Mesendoderm (in vitro differentiated cells): ENCODE data around the gene GNA14.

Experiments used
- DNase-seq: peaks from one replicate; pipeline ENCODE4 v3.0.0; 2013
- H2AK5ac ChIP-seq: 2 replicates; pipeline ENCODE4 v1.6.1; 2013; ENCODE audit warnings: low read length, inconsistent platforms
- H2BK120ac ChIP-seq: 2 replicates; pipeline ENCODE4 v1.6.1; 2013; ENCODE audit warnings: low read depth, mild to moderate bottlenecking, low read length, moderate library complexity, mixed read lengths
- H2BK15ac ChIP-seq: replicated peaks from 2 replicates; pipeline ENCODE4 v1.6.1; 2013; ENCODE audit warnings: low read depth, mild to moderate bottlenecking, moderate library complexity
- H2BK5ac ChIP-seq: 2 replicates; pipeline ENCODE4 v1.6.1; 2013; ENCODE audit warnings: low read length, inconsistent platforms
- H3K18ac ChIP-seq: 2 replicates; pipeline ENCODE4 v1.6.1; 2013; ENCODE audit warnings: mild to moderate bottlenecking, low read length, mixed read lengths
- H3K23ac ChIP-seq: one replicate; pipeline ENCODE4 v1.6.1; 2013; ENCODE audit warnings: low read length
- H3K27ac ChIP-seq: 2 replicates; pipeline ENCODE4 v1.5.1; 2013; ENCODE audit warnings: low read depth, mild to moderate bottlenecking, inconsistent platforms, low read length, moderate library complexity
- H3K27me3 ChIP-seq: 2 replicates; pipeline ENCODE4 v1.6.1; 2013; ENCODE audit warnings: low read length, control low read depth, mild to moderate bottlenecking, inconsistent platforms; ENCODE audit not compliant: insufficient read depth, poor library complexity
- H3K36me3 ChIP-seq: 2 replicates; pipeline ENCODE4 v1.6.1; 2013; ENCODE audit warnings: low read length, inconsistent platforms; ENCODE audit not compliant: control insufficient read depth, insufficient read depth
- H3K4ac ChIP-seq: one replicate; pipeline ENCODE4 v1.6.1; 2013; ENCODE audit warnings: low read depth, mild to moderate bottlenecking, low read length, moderate library complexity
- H3K4me1 ChIP-seq: 2 replicates; pipeline ENCODE4 v1.6.1; 2013; ENCODE audit warnings: low read depth, low read length, inconsistent platforms; ENCODE audit not compliant: control insufficient read depth
- H3K4me2 ChIP-seq: 2 replicates; pipeline ENCODE4 v1.6.1; 2013; ENCODE audit warnings: low read length
- H3K4me3 ChIP-seq: 2 replicates; pipeline ENCODE4 v1.5.1; 2013; ENCODE audit warnings: mild to moderate bottlenecking, low read length
- H3K56ac ChIP-seq: one replicate; pipeline ENCODE4 v1.6.1; 2013; ENCODE audit warnings: low read length
- H3K79me1 ChIP-seq: 2 replicates; pipeline ENCODE4 v1.6.1; 2013; ENCODE audit warnings: low read length, inconsistent platforms
- H3K79me2 ChIP-seq: 2 replicates; pipeline ENCODE4 v1.6.1; 2013; ENCODE audit warnings: mild to moderate bottlenecking, low read length; ENCODE audit not compliant: control insufficient read depth, insufficient read depth
- H3K9ac ChIP-seq: 2 replicates; pipeline ENCODE4 v1.6.1; 2013; ENCODE audit warnings: low read length, inconsistent platforms
- H4K5ac ChIP-seq: one replicate; pipeline ENCODE4 v1.6.1; 2013; ENCODE audit warnings: low read length
- H4K8ac ChIP-seq: one replicate; pipeline ENCODE4 v1.6.1; 2013; ENCODE audit warnings: low read depth, mild to moderate bottlenecking, control low read depth, low read length, moderate library complexity
- WGBS: extraction: QIAGEN DNeasy Blood & Tissue Kit; methylation state at CpG from one replicate; pipeline ENCODE4 v1.1.7; 2013; ENCODE audit warnings: low lambda C conversion rate, missing lambda C conversion rate; ENCODE audit not compliant: insufficient coverage; ENCODE audit errors: extremely low coverage; 5-methylcytosine and 5-hydroxymethylcytosine counted together

The GNA14 gene

DNA sequence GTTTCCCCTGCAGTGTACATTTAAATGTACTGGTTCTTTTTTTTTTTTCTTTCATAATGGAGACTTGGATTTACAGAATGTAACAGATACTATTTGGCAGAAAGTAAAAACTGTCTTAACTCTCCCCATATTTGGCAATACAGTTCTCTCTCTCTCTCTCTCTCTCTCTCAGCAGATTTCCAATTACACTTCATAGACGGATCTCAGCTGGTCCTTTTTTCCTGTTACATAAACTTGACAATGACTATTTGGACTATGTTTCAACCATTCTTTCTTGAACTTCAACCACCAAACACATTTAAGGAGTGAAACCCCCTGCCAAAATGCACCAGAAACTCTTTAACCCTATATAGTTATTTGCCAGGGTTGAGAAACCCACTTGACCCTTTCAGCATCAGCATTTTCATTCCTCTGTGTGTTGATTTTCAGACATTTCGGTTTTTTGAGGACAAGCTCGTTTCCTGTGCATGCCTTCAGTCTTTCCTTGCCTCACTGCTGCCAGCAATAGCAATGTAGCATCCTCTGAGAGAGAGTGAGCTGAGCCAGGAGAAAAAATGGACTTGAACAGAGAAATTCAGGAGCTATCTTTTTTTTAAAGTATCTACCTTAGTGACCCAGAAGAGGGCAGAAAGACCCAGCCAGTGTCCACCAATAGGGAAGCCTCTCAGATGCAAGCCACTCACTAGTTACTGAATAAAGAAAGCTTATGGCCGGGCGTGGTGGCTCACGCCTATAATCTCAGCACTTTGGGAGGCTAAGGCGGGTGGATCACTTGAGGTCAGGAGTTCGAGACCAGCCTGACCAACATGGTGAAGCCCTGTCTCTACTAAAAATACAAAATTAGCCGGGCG is 26.0 kb upstream of the GNA14 start:
- peak; percentile 43 for DNase-seq
- Histone ChIP-seq H3K18ac (no peak overlapping the region), H3K27ac (no peak overlapping the region), H2BK120ac (no peak overlapping the region), H3K79me2 (no peaks in the 10 kb centered on the region), H3K4me1 (no peaks in the 10 kb centered on the region), H2BK5ac (no peak overlapping the region), H3K23ac (no peak overlapping the region), H3K4me2 (no peak overlapping the region), H2AK5ac (no peak overlapping the region), H4K8ac (no peak overlapping the region), H3K36me3 (no peaks in the 10 kb centered on the region), H3K4ac (no peak overlapping the region), H3K79me1 (no peaks in the 10 kb centered on the region), H3K56ac (no peak overlapping the region), H3K27me3 (no peaks in the 10 kb centered on the region), H2BK15ac (no peak overlapping the region), H4K5ac (no peak overlapping the region), H3K4me3 (no peak overlapping the region), H3K9ac (no peak overlapping the region)
- WGBS = no CpG with 5 or more reads among the region's 10 CpGs

DNA sequence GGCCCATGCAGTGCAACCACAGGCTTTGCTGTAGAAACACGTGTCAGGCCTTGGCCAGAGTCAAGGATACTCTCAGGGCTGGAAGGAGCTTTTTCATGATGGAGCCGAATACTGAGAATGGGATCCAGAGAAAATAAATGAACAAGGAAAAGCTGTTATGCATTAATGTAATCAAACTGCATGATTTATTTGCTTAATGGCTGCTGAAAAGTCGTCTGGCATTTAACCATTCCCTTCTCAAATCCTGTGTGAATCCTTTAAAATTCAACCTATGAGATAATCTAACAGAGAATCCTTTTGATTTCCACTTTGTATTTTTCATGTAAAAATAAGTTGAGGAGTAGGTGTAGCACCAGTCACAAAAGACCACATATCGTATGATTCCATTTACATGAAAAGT is 24.1 kb upstream of the GNA14 start:
- H4K5ac ChIP-seq = no peak overlapping the region
- no peak overlapping the region for H2AK5ac ChIP-seq
- H3K4me1 ChIP-seq = no peaks in the 10 kb centered on the region
- no peak for DNase-seq
- no peak overlapping the region for H3K4me3 ChIP-seq
- H3K79me2 ChIP-seq = no peaks in the 10 kb centered on the region
- H3K56ac ChIP-seq = no peak overlapping the region
- no peak overlapping the region for H3K18ac ChIP-seq
- no peak overlapping the region for H3K23ac ChIP-seq
- no peaks in the 10 kb centered on the region for H3K36me3 ChIP-seq
- H4K8ac ChIP-seq = no peak overlapping the region
- H3K9ac ChIP-seq = no peak overlapping the region
- no CpG with 5 or more reads among the region's 4 CpGs for WGBS
- no peak overlapping the region for H3K27ac ChIP-seq
- H3K79me1 ChIP-seq = no peaks in the 10 kb centered on the region
- H3K4me2 ChIP-seq = no peak overlapping the region
- no peaks in the 10 kb centered on the region for H3K27me3 ChIP-seq
- no peak overlapping the region for H2BK5ac ChIP-seq
- H3K4ac ChIP-seq = no peak overlapping the region
- H2BK15ac ChIP-seq = no peak overlapping the region
- no peak overlapping the region for H2BK120ac ChIP-seq

DNA sequence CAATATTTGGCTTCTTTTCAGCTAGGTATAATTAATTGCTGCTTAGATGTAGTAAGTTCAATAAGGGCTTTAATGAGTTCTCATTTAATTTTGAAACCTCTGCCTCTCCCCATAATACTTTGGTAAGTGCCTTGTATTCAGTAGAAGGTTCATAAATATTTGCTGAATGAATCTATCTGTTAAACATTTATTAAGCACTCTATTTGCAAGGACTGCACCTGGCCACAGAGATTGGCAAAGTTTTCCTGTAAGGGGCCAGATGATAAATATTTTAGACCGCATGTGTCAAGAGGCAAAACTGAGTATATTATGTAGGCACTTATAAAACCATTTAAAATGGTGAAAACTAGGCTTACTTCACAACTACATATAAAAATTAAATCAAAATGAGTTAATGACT is 19.0 kb upstream of the GNA14 start:
- DNase-seq = no peak
- Histone ChIP-seq H3K27ac (no peak overlapping the region), H3K27me3 (no peaks in the 10 kb centered on the region), H3K4me3 (no peak overlapping the region), H3K79me1 (no peaks in the 10 kb centered on the region), H3K9ac (no peak overlapping the region), H3K4me1 (peaks cover 2% of the 10 kb centered on the region), H3K18ac (no peak overlapping the region), H3K4me2 (no peak overlapping the region), H2BK15ac (no peak overlapping the region), H2BK5ac (no peak overlapping the region), H3K79me2 (no peaks in the 10 kb centered on the region), H3K23ac (no peak overlapping the region), H4K5ac (no peak overlapping the region), H2BK120ac (no peak overlapping the region), H4K8ac (no peak overlapping the region), H3K56ac (no peak overlapping the region), H2AK5ac (no peak overlapping the region), H3K4ac (no peak overlapping the region), H3K36me3 (no peaks in the 10 kb centered on the region)
- WGBS = no CpG with 5 or more reads among the region's 1 CpG

DNA sequence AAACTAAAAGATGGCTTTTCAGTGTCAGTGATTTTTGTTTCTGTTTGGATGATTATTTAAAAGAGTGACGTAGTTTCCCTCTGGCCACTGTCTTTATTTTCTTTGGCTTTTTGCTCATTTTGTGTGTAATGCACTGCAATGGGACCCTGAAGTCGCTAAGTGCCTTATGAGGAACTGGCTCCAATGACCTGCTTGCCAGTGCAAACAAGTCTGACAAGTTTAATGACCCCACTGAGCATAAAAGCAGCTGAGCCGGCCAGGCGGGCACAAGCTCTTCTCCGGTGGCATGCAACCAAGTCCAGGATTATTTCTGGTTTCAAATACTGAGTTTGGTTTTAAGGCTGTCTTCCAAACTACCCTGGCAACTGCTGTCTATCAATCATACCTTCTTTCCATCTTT is 15.6 kb upstream of the GNA14 start:
- Histone ChIP-seq H3K18ac (no peak overlapping the region), H2BK15ac (no peak overlapping the region), H3K79me1 (no peaks in the 10 kb centered on the region), H3K27ac (no peak overlapping the region), H3K4me3 (no peak overlapping the region), H3K4ac (no peak overlapping the region), H4K5ac (no peak overlapping the region), H4K8ac (no peak overlapping the region), H2AK5ac (no peak overlapping the region), H3K27me3 (no peaks in the 10 kb centered on the region), H3K79me2 (no peaks in the 10 kb centered on the region), H3K4me1 (peaks cover 2% of the 10 kb centered on the region), H2BK5ac (no peak overlapping the region), H3K36me3 (no peaks in the 10 kb centered on the region), H3K4me2 (no peak overlapping the region), H2BK120ac (no peak overlapping the region), H3K9ac (no peak overlapping the region), H3K23ac (no peak overlapping the region), H3K56ac (no peak overlapping the region)
- DNase-seq = no peak
- WGBS = no CpG with 5 or more reads among the region's 5 CpGs

DNA sequence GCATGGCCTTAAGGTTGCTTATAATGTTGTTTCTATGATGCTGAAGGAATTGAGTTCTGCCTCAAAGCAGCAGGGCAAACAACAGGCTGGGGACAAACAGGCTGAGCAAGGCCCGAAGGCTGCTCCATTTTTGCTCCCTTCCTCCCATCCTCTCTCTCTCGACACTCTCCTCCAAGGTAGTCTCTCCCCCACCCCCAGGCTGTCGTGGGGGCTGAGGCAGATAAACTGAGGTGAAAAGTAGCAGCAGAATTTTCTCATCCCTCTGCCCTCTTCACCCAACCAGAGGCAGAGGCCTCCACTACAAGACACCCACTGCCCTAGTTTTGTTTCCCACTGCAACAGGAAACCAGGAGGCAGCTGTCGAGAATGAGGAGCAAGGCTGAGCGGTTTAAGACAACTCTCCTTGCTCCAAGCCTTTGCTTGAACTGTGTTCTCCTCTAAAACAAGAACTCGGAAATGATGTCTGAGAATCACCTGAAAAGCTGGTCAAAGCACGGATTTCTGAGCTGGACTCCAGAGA is 13.5 kb upstream of the GNA14 start:
- no peak overlapping the region for H4K8ac ChIP-seq
- no peak overlapping the region for H3K4me2 ChIP-seq
- H3K23ac ChIP-seq = no peak overlapping the region
- no peak overlapping the region for H3K4ac ChIP-seq
- no peaks in the 10 kb centered on the region for H3K79me1 ChIP-seq
- no peak overlapping the region for H2BK15ac ChIP-seq
- no peak overlapping the region for H3K27ac ChIP-seq
- no peak overlapping the region for H3K9ac ChIP-seq
- H2AK5ac ChIP-seq = no peak overlapping the region
- no peak for DNase-seq
- no peaks in the 10 kb centered on the region for H3K36me3 ChIP-seq
- no peak overlapping the region for H3K56ac ChIP-seq
- H3K4me1 ChIP-seq = peaks cover 2% of the 10 kb centered on the region
- no CpG with 5 or more reads among the region's 7 CpGs for WGBS
- H3K4me3 ChIP-seq = no peak overlapping the region
- no peak overlapping the region for H2BK5ac ChIP-seq
- no peak overlapping the region for H2BK120ac ChIP-seq
- no peaks in the 10 kb centered on the region for H3K27me3 ChIP-seq
- H3K18ac ChIP-seq = no peak overlapping the region
- no peak overlapping the region for H4K5ac ChIP-seq
- no peaks in the 10 kb centered on the region for H3K79me2 ChIP-seq

DNA sequence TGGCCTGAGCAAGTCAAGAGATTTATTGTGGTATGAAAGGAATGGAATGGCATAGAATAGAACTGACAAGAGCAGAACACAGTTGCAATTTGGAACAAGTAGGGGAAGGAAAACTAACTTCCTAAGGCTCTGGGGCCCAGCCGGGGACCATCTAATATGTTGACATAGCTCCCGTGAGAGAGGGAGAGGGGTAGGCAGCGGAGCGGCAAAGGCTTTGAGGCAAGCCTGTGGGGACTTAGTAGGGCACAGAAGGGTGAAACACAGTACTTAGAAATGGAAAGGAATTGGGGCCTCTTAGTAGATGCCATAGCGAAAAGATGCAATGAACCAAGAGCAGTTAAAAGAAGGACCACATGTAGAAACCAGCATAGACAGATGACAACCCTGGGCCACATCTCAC is 11.8 kb upstream of the GNA14 start:
- Histone ChIP-seq H3K79me1 (no peaks in the 10 kb centered on the region), H3K27me3 (no peaks in the 10 kb centered on the region), H3K4me1 (peaks cover 2% of the 10 kb centered on the region), H2BK15ac (no peak overlapping the region), H3K79me2 (no peaks in the 10 kb centered on the region), H3K27ac (no peak overlapping the region), H3K36me3 (no peaks in the 10 kb centered on the region), H2BK5ac (no peak overlapping the region), H3K23ac (no peak overlapping the region), H2AK5ac (no peak overlapping the region), H2BK120ac (no peak overlapping the region), H3K4me3 (no peak overlapping the region), H3K18ac (no peak overlapping the region), H3K56ac (no peak overlapping the region), H4K5ac (no peak overlapping the region), H3K4ac (no peak overlapping the region), H4K8ac (no peak overlapping the region), H3K9ac (no peak overlapping the region), H3K4me2 (no peak overlapping the region)
- DNase-seq = no peak
- no CpG with 5 or more reads among the region's 5 CpGs for WGBS
